Memory B cell (primary cell): ENCODE measurements around the gene VPS25.

Source experiments
- ATAC-seq: fragments of 150-1000 bp; cut with Tn5 transposase; 2 replicates; pipeline ENCODE4 v1.10.0; 2021; ENCODE audit warnings: low read depth, mild to moderate bottlenecking, moderate library complexity
- DNase-seq, 2 donors: peaks; one replicate each; pipeline ENCODE4 v3.0.0; 2022; ENCODE audit warnings: low spot score in 2 of 2
- H3K27ac Mint-ChIP-seq: one replicate; pipeline ENCODE4 v1.8.0; 2022; ENCODE audit warnings: mild to moderate bottlenecking, moderate library complexity, mixed read lengths
- H3K27me3 Mint-ChIP-seq: one replicate; pipeline ENCODE4 v1.8.0; 2022; ENCODE audit warnings: mixed read lengths
- H3K36me3 Mint-ChIP-seq: one replicate; pipeline ENCODE4 v1.8.0; 2022; ENCODE audit warnings: mild to moderate bottlenecking, mixed read lengths
- H3K4me1 Mint-ChIP-seq: one replicate; pipeline ENCODE4 v1.8.0; 2022; ENCODE audit warnings: mixed read lengths
- H3K4me3 Mint-ChIP-seq: one replicate; pipeline ENCODE4 v1.8.0; 2022; ENCODE audit warnings: mild to moderate bottlenecking, moderate library complexity, mixed read lengths
- H3K9me3 Mint-ChIP-seq: one replicate; pipeline ENCODE4 v1.8.0; 2022; ENCODE audit warnings: mixed read lengths

Gene VPS25

DNA sequence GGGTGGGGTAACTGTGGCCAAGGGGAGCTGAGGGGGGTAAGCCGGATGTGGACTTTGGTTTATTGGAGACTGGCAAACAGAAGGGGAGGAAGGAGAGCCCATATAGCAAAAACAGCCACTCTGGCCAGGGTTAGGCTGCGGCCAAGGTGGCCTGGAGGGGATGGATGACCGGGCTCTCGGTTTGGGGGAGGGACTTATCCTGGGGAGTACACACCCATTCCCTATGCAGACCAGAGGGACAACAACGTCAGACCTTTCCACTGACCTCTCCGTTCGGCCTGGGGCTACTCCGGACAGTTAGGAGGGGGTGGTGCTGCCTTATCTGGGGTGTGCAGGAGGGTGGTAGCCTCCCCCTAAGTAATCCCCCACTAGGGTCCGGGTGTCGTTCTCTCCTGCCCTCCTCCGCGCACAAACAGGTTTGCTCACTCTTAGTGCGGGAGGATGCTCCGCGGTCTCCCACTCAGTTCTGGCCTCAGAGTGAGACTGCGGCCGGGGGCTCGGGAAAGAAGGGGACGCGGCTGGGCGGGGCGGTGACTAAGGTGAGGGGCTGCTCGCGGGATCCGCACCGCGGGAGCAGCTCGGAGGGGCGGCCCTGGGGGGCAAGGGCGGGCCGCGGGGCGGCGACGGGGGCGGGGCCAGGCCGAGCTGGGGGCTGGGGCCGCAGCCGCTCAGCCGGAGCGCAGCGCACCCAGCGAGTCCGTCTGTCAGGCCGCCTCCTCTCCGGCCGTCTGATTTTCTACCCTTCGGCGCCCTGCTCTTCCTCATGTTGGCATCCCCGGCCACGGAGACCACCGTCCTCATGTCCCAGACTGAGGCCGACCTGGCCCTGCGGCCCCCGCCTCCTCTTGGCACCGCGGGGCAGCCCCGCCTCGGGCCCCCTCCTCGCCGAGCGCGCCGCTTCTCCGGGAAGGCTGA is 6.9 kb downstream of the VPS25 start, which contains the start of gene WNK4:
Gene WNK4 (plus strand): TSS at position 675 of the 915 bp plus-strand sequence. CDS start 89 bp downstream, at position 764.
- peak within 1 kb of the TSS; percentile 29 for H3K4me3 Mint-ChIP-seq
- peaks cover 16% of the 10 kb centered on the region for H3K4me1 Mint-ChIP-seq
- H3K36me3 Mint-ChIP-seq = peaks cover 26% of the 10 kb centered on the region
- H3K27ac Mint-ChIP-seq = no peak within 1 kb of the TSS
- no peak for ATAC-seq
- no peaks in the 10 kb centered on the region for H3K9me3 Mint-ChIP-seq
- H3K27me3 Mint-ChIP-seq = peaks cover 19% of the 10 kb centered on the region
- no peak for DNase-seq

GRCh38 chr17:42780851-42781638 is 7.8 kb downstream of the VPS25 start:
- Mint-ChIP-seq H3K27ac (no peak overlapping the region), H3K4me1 (peaks cover 21% of the 10 kb centered on the region), H3K36me3 (peaks cover 21% of the 10 kb centered on the region), H3K9me3 (peaks cover 3% of the 10 kb centered on the region), H3K4me3 (no peak overlapping the region), H3K27me3 (peaks cover 25% of the 10 kb centered on the region)
- DNase-seq (no peak), ATAC-seq (no peak)

DNA sequence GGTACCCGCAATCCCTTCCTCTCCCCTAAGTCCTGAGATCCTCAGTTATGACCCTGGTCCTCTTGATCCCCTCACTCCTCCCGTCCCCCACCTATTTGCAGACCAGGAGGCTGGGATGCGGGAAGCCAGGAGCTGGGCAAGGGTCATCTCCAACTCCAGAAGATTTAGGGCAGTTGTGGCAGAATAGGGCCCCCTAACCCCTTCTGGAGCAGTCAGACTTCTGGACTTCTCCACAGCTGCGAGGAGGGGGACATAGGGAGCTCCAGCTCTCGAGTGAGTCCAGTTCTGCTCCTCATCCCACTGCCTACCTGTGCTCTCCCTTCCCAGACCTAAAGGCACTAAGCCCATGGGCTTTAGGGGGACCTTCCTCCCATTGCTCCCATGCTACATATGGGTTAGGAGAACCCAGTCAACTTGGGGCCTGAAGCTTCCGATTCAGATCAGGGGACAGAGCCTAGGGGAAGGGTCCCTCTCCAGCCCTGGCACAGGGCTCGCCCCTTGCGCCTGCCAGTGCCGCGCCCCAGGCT is 8.5 kb downstream of the VPS25 start:
- Mint-ChIP-seq H3K9me3 (peaks cover 3% of the 10 kb centered on the region), H3K4me3 (no peak overlapping the region), H3K27me3 (peaks cover 26% of the 10 kb centered on the region), H3K4me1 (peaks cover 21% of the 10 kb centered on the region), H3K36me3 (peaks cover 21% of the 10 kb centered on the region), H3K27ac (no peak overlapping the region)
- ATAC-seq (no peak), DNase-seq (no peak)

- Mint-ChIP-seq H3K36me3 (peaks cover 21% of the 10 kb centered on the region), H3K27ac (no peak overlapping the region), H3K27me3 (peaks cover 28% of the 10 kb centered on the region), H3K4me1 (peaks cover 21% of the 10 kb centered on the region), H3K9me3 (peaks cover 3% of the 10 kb centered on the region), H3K4me3 (no peak overlapping the region)
- DNase-seq (no peak), ATAC-seq (no peak)
These were observed 9.2 kb downstream of the VPS25 start for GRCh38 chr17:42782166-42783061.

DNA sequence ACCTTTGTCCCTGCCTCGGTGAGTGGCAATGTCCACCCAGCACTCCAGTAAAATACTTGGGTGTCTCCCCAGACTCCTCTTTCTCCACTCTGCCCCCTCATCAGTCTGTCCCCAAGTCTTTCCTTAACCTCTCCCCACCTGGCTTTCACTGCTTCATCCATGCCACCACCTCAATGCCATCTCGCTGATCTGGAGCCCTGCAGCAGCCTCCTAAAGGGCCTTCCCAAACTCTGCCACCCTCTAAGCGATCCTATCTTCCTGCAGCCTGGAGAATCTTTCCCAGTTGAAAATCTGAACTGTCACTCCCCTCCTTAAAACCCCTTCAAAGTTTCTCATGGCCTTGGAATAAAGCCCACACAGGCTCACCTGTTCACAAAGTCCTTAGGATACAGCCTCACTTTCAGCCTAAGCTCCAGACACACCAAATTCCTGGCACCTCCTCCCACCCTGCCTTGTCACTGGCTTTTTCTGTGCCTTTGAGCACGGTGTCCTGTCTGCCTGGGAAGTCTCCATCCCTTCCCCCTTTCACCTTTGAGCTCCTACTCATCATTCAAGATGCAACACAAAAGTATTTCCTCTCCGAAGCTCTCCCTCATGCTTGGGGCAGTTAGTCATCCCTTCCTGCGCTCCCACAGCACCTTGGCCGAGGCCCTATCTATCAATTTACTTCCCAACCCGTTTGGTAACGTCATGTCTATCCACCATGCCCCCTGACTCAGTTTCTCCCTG is 10.0 kb downstream of the VPS25 start:
- Mint-ChIP-seq H3K4me3 (no peak overlapping the region), H3K27ac (no peak overlapping the region)

GRCh38 chr17:42783791-42784138 is 10.5 kb downstream of the VPS25 start:
- Mint-ChIP-seq H3K36me3 (peaks cover 12% of the 10 kb centered on the region), H3K9me3 (peaks cover 3% of the 10 kb centered on the region), H3K27ac (no peak overlapping the region), H3K4me1 (peaks cover 21% of the 10 kb centered on the region), H3K4me3 (no peak overlapping the region), H3K27me3 (peaks cover 32% of the 10 kb centered on the region)
- no peak for ATAC-seq
- no peak for DNase-seq

More for the DNA sequence above, 10.0 kb downstream of the VPS25 start:
- ATAC-seq = no peak
- Mint-ChIP-seq H3K36me3 (peaks cover 15% of the 10 kb centered on the region), H3K9me3 (peaks cover 3% of the 10 kb centered on the region), H3K27me3 (peaks cover 32% of the 10 kb centered on the region), H3K4me1 (peaks cover 21% of the 10 kb centered on the region)
- DNase-seq = no peak

GRCh38 chr17:42784409-42784808 is 11.2 kb downstream of the VPS25 start:
- no peak for DNase-seq
- Mint-ChIP-seq H3K4me3 (no peak overlapping the region), H3K27ac (no peak overlapping the region), H3K27me3 (peaks cover 32% of the 10 kb centered on the region), H3K9me3 (peaks cover 3% of the 10 kb centered on the region), H3K36me3 (peaks cover 5% of the 10 kb centered on the region), H3K4me1 (peaks cover 21% of the 10 kb centered on the region)
- no peak for ATAC-seq

DNA sequence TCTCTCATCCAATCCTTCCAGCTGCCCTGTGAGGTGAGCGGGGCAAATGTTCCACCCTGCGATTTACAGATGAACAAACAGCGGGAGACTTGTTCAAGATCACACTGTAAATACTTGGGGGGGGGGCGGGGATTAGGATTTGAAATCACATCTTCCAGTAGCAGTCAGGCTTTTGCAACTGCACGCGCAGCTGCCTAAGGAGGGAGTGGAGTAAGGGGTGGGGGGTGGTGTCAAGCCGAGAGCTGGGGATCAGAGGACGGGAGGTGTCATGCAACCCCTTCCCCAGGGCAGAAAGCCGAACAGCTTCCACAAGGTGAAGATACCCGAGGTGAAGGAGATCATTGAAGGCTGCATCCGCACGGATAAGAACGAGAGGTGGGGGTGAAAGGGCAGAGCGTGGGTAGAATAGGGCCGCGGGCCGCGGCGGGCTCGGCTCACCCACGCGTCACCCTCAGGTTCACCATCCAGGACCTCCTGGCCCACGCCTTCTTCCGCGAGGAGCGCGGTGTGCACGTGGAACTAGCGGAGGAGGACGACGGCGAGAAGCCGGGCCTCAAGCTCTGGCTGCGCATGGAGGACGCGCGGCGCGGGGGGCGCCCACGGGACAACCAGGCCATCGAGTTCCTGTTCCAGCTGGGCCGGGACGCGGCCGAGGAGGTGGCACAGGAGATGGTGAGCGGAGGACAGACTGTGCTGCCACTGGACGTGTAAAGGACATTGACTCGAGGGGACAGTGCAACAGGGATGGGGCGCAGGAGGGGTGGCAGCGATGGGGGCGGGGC is 11.8 kb downstream of the VPS25 start:
- H3K36me3 Mint-ChIP-seq = no peaks in the 10 kb centered on the region
- peaks cover 3% of the 10 kb centered on the region for H3K9me3 Mint-ChIP-seq
- peak overlapping the region; percentile 33 for H3K4me3 Mint-ChIP-seq
- H3K4me1 Mint-ChIP-seq = peaks cover 18% of the 10 kb centered on the region
- ATAC-seq = no peak
- H3K27me3 Mint-ChIP-seq = peaks cover 28% of the 10 kb centered on the region
- no peak for DNase-seq
- H3K27ac Mint-ChIP-seq = no peak overlapping the region

DNA sequence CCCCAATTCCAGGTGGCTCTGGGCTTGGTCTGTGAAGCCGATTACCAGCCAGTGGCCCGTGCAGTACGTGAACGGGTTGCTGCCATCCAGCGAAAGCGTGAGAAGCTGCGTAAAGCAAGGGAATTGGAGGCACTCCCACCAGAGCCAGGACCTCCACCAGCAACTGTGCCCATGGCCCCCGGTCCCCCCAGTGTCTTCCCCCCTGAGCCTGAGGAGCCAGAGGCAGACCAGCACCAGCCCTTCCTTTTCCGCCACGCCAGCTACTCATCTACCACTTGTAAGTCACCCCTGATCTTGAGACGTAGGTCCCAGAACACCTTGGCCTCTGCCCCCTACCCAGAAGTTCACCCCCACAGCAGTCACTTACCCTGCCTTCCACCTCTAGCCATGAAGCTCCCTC is 14.0 kb downstream of the VPS25 start:
- Mint-ChIP-seq H3K4me3 (no peak overlapping the region), H3K27ac (no peak overlapping the region), H3K9me3 (peaks cover 3% of the 10 kb centered on the region), H3K4me1 (peaks cover 14% of the 10 kb centered on the region), H3K36me3 (no peaks in the 10 kb centered on the region), H3K27me3 (peaks cover 31% of the 10 kb centered on the region)
- no peak for DNase-seq
- ATAC-seq = no peak

DNA sequence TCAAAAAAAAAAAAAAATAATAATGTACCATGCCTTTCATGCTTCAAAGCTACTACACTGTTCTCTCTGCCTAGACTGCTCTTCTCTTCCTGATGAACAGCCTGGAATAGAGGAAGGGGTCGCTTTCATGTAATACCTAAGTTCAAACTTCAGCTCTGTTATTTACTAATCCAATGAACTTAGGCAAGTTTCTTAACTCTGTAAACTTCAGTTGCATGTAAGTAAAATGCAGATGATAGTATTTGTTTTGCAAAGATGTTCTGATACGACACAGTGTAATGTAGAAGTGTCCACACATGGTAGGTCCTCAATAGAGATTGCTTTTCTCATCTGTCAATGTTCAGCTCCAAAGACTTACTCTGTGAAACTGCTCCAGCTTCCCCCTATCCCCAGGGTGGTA is 18.7 kb downstream of the VPS25 start:
- peaks cover 9% of the 10 kb centered on the region for H3K27me3 Mint-ChIP-seq
- H3K4me3 Mint-ChIP-seq = no peak overlapping the region
- H3K27ac Mint-ChIP-seq = no peak overlapping the region
- ATAC-seq (no peak), DNase-seq (no peak)
- no peaks in the 10 kb centered on the region for H3K9me3 Mint-ChIP-seq
- peaks cover 17% of the 10 kb centered on the region for H3K4me1 Mint-ChIP-seq
- H3K36me3 Mint-ChIP-seq = peaks cover 6% of the 10 kb centered on the region

DNA sequence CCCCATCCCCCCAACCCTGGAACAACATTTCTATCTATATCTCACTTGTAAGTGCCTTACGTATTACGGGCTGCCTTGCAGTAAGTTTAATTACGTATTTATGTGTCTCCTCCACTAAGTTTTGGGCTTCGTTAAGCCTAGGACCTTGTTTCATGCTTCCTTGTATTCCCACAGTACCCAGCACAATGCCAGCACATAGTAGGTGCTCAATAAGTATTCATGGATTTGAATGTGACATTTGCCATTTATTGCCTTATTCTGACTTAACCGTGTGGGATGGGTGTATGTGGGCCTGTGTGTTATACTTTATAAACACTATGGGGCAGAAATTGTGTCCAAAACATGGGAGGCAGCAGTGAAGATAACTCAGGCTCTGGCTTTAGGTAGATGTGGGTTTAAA is 19.3 kb downstream of the VPS25 start:
- peaks cover 6% of the 10 kb centered on the region for H3K36me3 Mint-ChIP-seq
- peaks cover 19% of the 10 kb centered on the region for H3K4me1 Mint-ChIP-seq
- no peak for ATAC-seq

GRCh38 chr17:42795061-42795460 is 21.8 kb downstream of the VPS25 start:
- peaks cover 6% of the 10 kb centered on the region for H3K36me3 Mint-ChIP-seq
- H3K27ac Mint-ChIP-seq = no peak overlapping the region
- ATAC-seq (no peak), DNase-seq (no peak)
- H3K4me1 Mint-ChIP-seq = peaks cover 25% of the 10 kb centered on the region
- no peaks in the 10 kb centered on the region for H3K9me3 Mint-ChIP-seq
- H3K27me3 Mint-ChIP-seq = peaks cover 3% of the 10 kb centered on the region
- H3K4me3 Mint-ChIP-seq = no peak overlapping the region

More for the DNA sequence above, 19.3 kb downstream of the VPS25 start:
- H3K9me3 Mint-ChIP-seq = no peaks in the 10 kb centered on the region
- no peak overlapping the region for H3K27ac Mint-ChIP-seq
- DNase-seq = no peak
- peaks cover 6% of the 10 kb centered on the region for H3K27me3 Mint-ChIP-seq
- no peak overlapping the region for H3K4me3 Mint-ChIP-seq
